Measurements from ENCODE around the gene HEMK1. TPM values are rescaled to one million over a fixed set of nuclear protein-coding genes. Genes with fewer than 3 reads are reported as not detected.

HEMK1 gene
- total RNA-seq, 1 donor from 2014 or later, result 16.8 TPM

- DNase-seq (ENCODE audit: low spot score) (peak; percentile 97), ATAC-seq (peak; percentile 77)
Observed at GRCh38 chr3:50611464-50612233, 42.3 kb downstream of the HEMK1 start, which contains the start of gene CISH. TSS of gene CISH (minus strand) at chr3:50611774. CDS start at chr3:50611650, 124 bp downstream.

GRCh38 chr3:50612234-50612882 is 43.0 kb downstream of the HEMK1 start:
- DNase-seq (ENCODE audit: low spot score) (no peak), ATAC-seq (no peak)

- DNase-seq (ENCODE audit: low spot score) (no peak), ATAC-seq (no peak)
Observed at GRCh38 chr3:50612970-50613846, 43.9 kb downstream of the HEMK1 start.

- ATAC-seq, result no peak
Observed at GRCh38 chr3:50615190-50615589, 45.9 kb downstream of the HEMK1 start.

GRCh38 chr3:50616003-50616769 is 46.9 kb downstream of the HEMK1 start:
- ATAC-seq (peak; percentile 60), DNase-seq (ENCODE audit: low spot score) (peak; percentile 84)

More at GRCh38 chr3:50615190-50615589, 45.9 kb downstream of the HEMK1 start:
- DNase-seq (ENCODE audit: low spot score), result no peak

- DNase-seq (ENCODE audit: low spot score), result peak; percentile 94
- ATAC-seq, result peak; percentile 76
Observed at GRCh38 chr3:50616770-50617095, 47.4 kb downstream of the HEMK1 start.

- ATAC-seq (peak; percentile 41), DNase-seq (ENCODE audit: low spot score) (no peak)
Observed at GRCh38 chr3:50617096-50617791, 47.9 kb downstream of the HEMK1 start, which contains the start of gene MAPKAPK3. TSS of gene MAPKAPK3 (plus strand) at chr3:50617151. CDS start at chr3:50617566, 415 bp downstream.

- ATAC-seq (no peak), DNase-seq (ENCODE audit: low spot score) (no peak)
Observed at GRCh38 chr3:50617911-50618481, 48.7 kb downstream of the HEMK1 start.

GRCh38 chr3:50620420-50620819 is 51.1 kb downstream of the HEMK1 start:
- no peak for ATAC-seq

GRCh38 chr3:50620820-50621219 is 51.5 kb downstream of the HEMK1 start:
- no peak for ATAC-seq
- DNase-seq (ENCODE audit: low spot score), result no peak

More at GRCh38 chr3:50620420-50620819, 51.1 kb downstream of the HEMK1 start:
- no peak for DNase-seq (ENCODE audit: low spot score)

- DNase-seq (ENCODE audit: low spot score) (no peak), ATAC-seq (no peak)
Observed at GRCh38 chr3:50622881-50623280, 53.6 kb downstream of the HEMK1 start.

GRCh38 chr3:50623840-50624474 is 54.6 kb downstream of the HEMK1 start:
- ATAC-seq (no peak), DNase-seq (ENCODE audit: low spot score) (no peak)

GRCh38 chr3:50624634-50625033 is 55.3 kb downstream of the HEMK1 start:
- no peak for ATAC-seq
- DNase-seq (ENCODE audit: low spot score), result no peak

GRCh38 chr3:50625231-50626182 is 56.2 kb downstream of the HEMK1 start:
- ATAC-seq (no peak), DNase-seq (ENCODE audit: low spot score) (no peak)

GRCh38 chr3:50626401-50626800 is 57.1 kb downstream of the HEMK1 start:
- DNase-seq (ENCODE audit: low spot score) (no peak), ATAC-seq (no peak)

- ATAC-seq, result peak; percentile 31
- no peak for DNase-seq (ENCODE audit: low spot score)
Observed at GRCh38 chr3:50627407-50628051, 58.2 kb downstream of the HEMK1 start.

GRCh38 chr3:50628601-50629000 is 59.3 kb downstream of the HEMK1 start:
- DNase-seq (ENCODE audit: low spot score) (no peak), ATAC-seq (no peak)
